Right forelimb (tissue), 1 donor: ENCODE results near the gene GCC2.
"Not testable (repeated sequence)": the region's sequence is repeated elsewhere in the genome, so short reads cannot be mapped to it uniquely, and the experiment has no call there.

Experiments
- DNase-seq: peaks from one replicate; pipeline ENCODE4 v3.0.0-alpha.2; 2018

Gene GCC2

GRCh38 chr2:108448678-108449409 lies at the start of gene GCC2:
GCC2 (plus strand) TSS chr2:108449206; CDS start chr2:108449275, 69 bp downstream.
- peak; percentile 96 for DNase-seq

GRCh38 chr2:108399479-108399878 lies 49.5 kb upstream of the GCC2 start:
- DNase-seq: no peak

- no peak for DNase-seq
Measured at GRCh38 chr2:108401800-108402199, 47.2 kb upstream of the GCC2 start.

GRCh38 chr2:108403494-108403893 lies 45.5 kb upstream of the GCC2 start:
- no peak for DNase-seq

- DNase-seq: no peak
Measured at GRCh38 chr2:108404784-108405397, 44.1 kb upstream of the GCC2 start.

GRCh38 chr2:108407864-108408729 lies 40.9 kb upstream of the GCC2 start:
- DNase-seq: no peak

DNA sequence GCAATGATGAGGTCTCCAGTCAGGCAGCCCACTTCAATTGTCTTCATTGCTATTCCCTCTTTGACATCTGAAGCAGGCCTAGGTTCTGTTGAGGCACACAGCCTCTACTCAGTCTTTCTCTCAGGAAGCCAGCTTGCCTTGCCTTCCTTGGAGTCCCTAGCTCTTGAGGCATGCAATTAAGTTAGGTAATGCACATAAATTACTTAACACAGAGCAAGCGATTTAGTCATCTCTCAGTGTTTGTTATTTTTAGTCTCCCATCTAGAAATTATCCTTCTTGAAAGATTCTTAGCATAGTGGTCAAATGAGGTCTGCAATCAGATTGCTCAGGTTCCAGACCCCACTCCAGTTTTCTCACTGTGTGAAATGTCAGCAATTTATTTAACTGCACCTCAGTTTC lies 39.2 kb upstream of the GCC2 start:
- DNase-seq: no peak

- DNase-seq: no peak
Measured at GRCh38 chr2:108412995-108413710, 35.9 kb upstream of the GCC2 start.

DNA sequence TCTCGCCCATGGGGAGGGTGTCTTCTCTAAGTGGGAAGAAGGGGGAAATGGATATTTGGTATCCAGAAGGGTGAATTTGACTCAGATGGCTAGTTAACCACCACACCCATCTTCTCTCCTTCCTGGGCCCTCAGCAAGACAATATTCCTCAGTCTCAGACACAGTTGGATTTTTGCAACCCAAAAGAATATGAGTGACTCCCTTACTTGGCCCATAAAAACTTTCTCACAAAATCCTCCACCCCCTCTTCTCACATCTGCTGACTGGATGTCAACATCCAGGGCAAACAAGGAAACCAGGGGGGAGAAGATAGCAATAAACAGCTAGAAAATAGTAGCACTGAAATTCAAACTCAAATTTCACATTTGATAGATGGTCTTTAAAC lies 35.3 kb upstream of the GCC2 start:
- no peak for DNase-seq

- DNase-seq: no peak
Measured at GRCh38 chr2:108414256-108414876, 34.6 kb upstream of the GCC2 start.

DNA sequence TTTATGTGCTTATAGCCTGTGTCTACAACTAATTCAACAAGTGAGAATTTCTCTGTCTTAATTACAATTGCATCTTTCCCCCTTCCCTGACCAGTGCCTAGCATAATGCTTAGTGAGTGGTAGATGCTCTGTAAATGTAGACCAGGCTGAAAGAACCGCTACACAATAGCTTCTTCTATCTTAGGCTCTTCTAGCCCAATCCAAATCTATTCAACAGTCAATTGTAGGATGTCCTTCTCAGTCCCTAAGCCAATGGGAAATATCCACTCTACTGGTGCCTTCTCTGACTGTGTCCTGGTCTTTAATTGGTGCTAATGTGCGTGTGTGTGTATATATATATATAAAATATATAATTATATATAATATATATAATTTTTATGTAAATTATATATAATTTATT lies 34.1 kb upstream of the GCC2 start:
- DNase-seq: no peak

DNA sequence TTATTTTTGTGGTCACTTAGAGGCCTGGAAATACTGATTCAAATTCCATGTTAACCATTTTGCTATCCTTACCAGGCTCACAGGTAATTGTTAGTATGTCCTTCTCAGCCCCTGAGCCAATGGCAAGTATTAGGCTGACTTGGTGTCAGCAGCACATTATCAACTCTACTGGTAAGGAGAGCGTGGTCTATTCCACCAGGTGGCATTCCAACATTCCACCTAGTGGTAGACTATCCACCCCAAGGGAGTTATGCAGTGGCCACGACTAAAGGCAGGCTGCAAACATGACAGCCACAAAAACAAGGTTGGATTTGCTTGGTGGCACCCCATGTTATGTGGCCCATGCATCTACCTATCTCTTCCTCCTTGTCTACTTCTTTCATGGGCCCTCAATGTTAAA lies 31.8 kb upstream of the GCC2 start:
- no peak for DNase-seq

DNA sequence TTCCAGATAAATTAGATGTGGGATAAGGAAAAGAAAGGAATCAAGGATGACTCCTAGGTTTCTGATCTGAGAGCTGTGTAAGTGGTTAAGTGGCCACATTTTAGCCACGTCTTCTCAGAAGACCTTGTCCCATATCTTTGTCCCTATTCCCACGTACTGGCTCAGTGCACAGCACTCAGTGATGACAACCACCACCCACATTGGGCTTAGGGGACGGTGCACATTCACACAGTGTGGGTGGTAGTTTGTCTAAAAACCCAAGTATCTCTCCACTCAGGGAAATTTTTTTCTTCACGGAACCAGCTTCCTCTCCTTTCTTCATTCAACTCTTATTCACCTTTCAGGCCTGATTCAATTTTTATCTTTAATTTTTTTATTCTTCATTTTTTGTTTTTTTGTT lies 30.6 kb upstream of the GCC2 start:
- DNase-seq: no peak

- no peak for DNase-seq
Measured at GRCh38 chr2:108423067-108423466, 25.9 kb upstream of the GCC2 start.

GRCh38 chr2:108423502-108424251 lies 25.3 kb upstream of the GCC2 start:
- DNase-seq: no peak

GRCh38 chr2:108428286-108429009 lies 20.6 kb upstream of the GCC2 start:
- DNase-seq: no peak

DNA sequence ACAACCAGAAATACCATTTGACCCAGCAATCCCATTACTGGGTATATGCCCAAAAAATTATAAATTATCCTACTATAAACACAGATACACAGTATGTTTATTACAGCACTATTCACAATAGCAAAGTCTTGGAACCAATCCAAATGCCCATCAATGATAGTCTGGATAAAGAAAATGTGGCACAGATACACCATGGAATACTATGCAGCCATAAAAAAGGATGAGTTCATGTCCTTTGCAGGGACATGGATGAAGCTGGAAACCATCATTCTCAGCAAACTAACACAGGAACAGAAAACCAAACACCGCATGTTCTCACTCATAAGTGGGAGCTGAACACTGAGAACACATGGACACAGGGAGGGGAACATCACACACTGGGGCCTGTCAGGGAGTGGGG lies 13.4 kb upstream of the GCC2 start:
- DNase-seq: not testable (repeated sequence)

DNA sequence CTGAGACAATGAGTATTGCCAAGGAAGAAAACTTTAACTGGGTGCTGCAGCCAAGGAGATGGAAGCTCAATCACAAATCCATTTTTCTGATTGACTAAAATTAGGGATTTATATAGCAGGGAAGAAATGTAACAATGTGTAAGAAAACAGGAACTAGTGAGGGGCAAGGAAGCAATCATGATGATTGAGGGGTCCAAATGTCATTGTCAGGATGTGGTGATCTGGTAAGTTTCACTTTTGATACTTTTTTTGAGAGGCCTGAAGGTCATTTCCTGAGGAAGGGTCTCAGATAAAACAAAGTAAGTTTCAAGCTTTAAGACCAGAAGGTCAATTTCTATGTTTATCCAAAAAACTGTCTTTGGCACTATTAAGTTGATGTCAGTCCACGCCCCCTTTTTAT lies 12.0 kb upstream of the GCC2 start:
- DNase-seq: no peak

DNA sequence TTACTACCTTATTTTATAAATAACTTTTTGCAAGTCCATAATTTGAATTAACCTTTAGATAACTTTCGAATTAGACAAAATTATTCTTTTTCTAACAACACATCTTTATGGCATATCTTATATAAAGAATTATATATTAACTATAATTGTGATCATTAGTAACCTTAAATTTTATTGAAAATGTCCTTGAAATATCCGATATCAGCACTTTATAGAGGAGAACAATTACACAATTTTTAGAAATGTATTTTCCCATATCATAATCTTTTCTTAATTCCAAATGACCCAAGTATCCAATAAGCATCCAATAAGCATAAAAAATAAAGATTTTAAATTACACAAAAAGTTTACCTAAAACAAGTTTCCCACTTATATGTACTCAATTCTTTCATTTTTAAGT lies 7.3 kb upstream of the GCC2 start:
- no peak for DNase-seq

GRCh38 chr2:108444941-108445840 lies 3.8 kb upstream of the GCC2 start:
- no peak for DNase-seq
